HUES64 (cell line): ENCODE data around the gene SIVA1.

Experiments
- H3K27ac ChIP-seq: 2 replicates; pipeline ENCODE4 v1.7.0; 2013; ENCODE audit warnings: low read depth, low read length, inconsistent platforms
- H3K27me3 ChIP-seq: 2 replicates; pipeline ENCODE4 v1.6.1; 2013; ENCODE audit warnings: mild to moderate bottlenecking, low read length; ENCODE audit not compliant: insufficient read depth
- H3K36me3 ChIP-seq: 2 replicates; pipeline ENCODE4 v1.6.1; 2013; ENCODE audit warnings: mild to moderate bottlenecking, low read length; ENCODE audit not compliant: insufficient read depth
- H3K4me1 ChIP-seq: 2 replicates; pipeline ENCODE4 v1.6.1; 2013; ENCODE audit warnings: mild to moderate bottlenecking, low read length, moderate library complexity; ENCODE audit not compliant: insufficient read depth
- H3K4me3 ChIP-seq: 2 replicates; pipeline ENCODE4 v1.5.1; 2013; ENCODE audit warnings: mild to moderate bottlenecking, low read length, moderate library complexity
- H3K9ac ChIP-seq: 2 replicates; pipeline ENCODE4 v1.6.1; 2013; ENCODE audit warnings: mild to moderate bottlenecking, low read depth, low read length
- H3K9me3 ChIP-seq: 2 replicates; pipeline ENCODE4 v1.6.1; 2013; ENCODE audit warnings: low read depth, low read length; ENCODE audit not compliant: insufficient read depth
- WGBS: fragments of 150-250, 120-280 bp; methylation state at CpG from one replicate; pipeline ENCODE4 v1.1.7; 2013; ENCODE audit warnings: missing lambda C conversion rate; 5-methylcytosine and 5-hydroxymethylcytosine counted together

The SIVA1 gene

GRCh38 chr14:104803912-104804410 is 51.0 kb downstream of the SIVA1 start:
- H3K9ac ChIP-seq, result no peak overlapping the region
- H3K4me3 ChIP-seq, result no peak overlapping the region
- WGBS, result 91% methylated on average over 15 of the region's 15 CpGs
- H3K27me3 ChIP-seq, result peaks cover 36% of the 10 kb centered on the region
- no peaks in the 10 kb centered on the region for H3K36me3 ChIP-seq
- H3K9me3 ChIP-seq, result no peaks in the 10 kb centered on the region
- 0 out of 2 replicates have a peak, but pooled peaks cover 6% of the 10 kb centered on the region for H3K4me1 ChIP-seq
- no peak overlapping the region for H3K27ac ChIP-seq

GRCh38 chr14:104804481-104805325 is 51.8 kb downstream of the SIVA1 start:
- no peak overlapping the region for H3K9ac ChIP-seq
- no peaks in the 10 kb centered on the region for H3K36me3 ChIP-seq
- no peaks in the 10 kb centered on the region for H3K4me1 ChIP-seq
- 81% methylated on average over 18 of the region's 18 CpGs for WGBS
- no peaks in the 10 kb centered on the region for H3K9me3 ChIP-seq
- H3K27me3 ChIP-seq, result peaks cover 29% of the 10 kb centered on the region
- H3K4me3 ChIP-seq, result no peak overlapping the region
- no peak overlapping the region for H3K27ac ChIP-seq

GRCh38 chr14:104805326-104805678 is 52.4 kb downstream of the SIVA1 start:
- no peaks in the 10 kb centered on the region for H3K4me1 ChIP-seq
- WGBS, result 63% methylated on average over 3 of the region's 3 CpGs
- no peak overlapping the region for H3K4me3 ChIP-seq
- H3K27ac ChIP-seq, result no peak overlapping the region
- H3K9me3 ChIP-seq, result no peaks in the 10 kb centered on the region
- H3K27me3 ChIP-seq, result peaks cover 25% of the 10 kb centered on the region
- H3K9ac ChIP-seq, result no peak overlapping the region
- H3K36me3 ChIP-seq, result no peaks in the 10 kb centered on the region

- no peaks in the 10 kb centered on the region for H3K36me3 ChIP-seq
- H3K27me3 ChIP-seq, result peaks cover 22% of the 10 kb centered on the region
- H3K9ac ChIP-seq, result no peak overlapping the region
- 90% methylated on average over 14 of the region's 14 CpGs for WGBS
- H3K4me3 ChIP-seq, result no peak overlapping the region
- no peak overlapping the region for H3K27ac ChIP-seq
- no peaks in the 10 kb centered on the region for H3K4me1 ChIP-seq
- H3K9me3 ChIP-seq, result no peaks in the 10 kb centered on the region
Observed at GRCh38 chr14:104805941-104806624, 53.1 kb downstream of the SIVA1 start.

DNA sequence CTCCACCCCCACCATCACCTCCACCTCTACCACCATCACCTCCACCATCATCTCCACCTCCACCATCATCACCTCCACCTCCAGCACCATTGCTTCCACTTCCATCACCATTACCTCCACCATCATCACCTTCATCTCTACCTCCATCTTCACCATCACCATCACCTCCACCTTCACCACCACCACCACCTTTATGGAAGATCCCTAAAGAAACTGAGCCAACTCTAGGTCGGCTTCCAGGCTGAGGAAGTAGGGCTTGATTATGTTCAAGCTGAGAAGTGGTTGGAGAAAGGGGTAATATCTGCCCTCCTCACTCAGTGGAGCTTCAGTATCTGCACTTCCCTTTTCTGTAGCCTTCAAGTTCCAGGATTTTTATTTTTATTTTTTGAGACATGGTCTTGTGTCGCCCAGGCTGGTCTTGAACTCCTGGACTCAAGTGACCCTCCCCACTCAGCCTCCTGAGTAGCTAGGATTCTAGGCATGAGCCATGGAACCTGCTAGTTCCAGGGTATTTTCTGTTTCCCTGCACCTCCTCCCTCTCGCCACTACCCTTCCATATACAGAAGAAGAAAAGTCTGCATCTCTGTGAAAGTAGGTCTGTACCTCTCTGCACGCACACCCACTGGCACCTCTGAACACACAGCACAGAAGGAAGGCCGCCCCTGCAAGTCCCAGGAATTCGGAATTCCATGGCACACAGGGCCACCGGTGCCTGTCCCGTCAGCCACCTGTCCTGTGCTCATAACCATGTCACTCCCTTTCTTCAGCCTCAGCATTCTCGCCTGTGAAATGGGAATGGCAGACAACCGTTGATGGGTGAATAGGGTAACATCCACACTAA is 53.9 kb downstream of the SIVA1 start:
- no peak overlapping the region for H3K27ac ChIP-seq
- H3K36me3 ChIP-seq, result no peaks in the 10 kb centered on the region
- WGBS, result 93% methylated on average over 10 of the region's 10 CpGs
- H3K9me3 ChIP-seq, result no peaks in the 10 kb centered on the region
- H3K9ac ChIP-seq, result no peak overlapping the region
- no peaks in the 10 kb centered on the region for H3K4me1 ChIP-seq
- H3K4me3 ChIP-seq, result no peak overlapping the region
- peaks cover 14% of the 10 kb centered on the region for H3K27me3 ChIP-seq

DNA sequence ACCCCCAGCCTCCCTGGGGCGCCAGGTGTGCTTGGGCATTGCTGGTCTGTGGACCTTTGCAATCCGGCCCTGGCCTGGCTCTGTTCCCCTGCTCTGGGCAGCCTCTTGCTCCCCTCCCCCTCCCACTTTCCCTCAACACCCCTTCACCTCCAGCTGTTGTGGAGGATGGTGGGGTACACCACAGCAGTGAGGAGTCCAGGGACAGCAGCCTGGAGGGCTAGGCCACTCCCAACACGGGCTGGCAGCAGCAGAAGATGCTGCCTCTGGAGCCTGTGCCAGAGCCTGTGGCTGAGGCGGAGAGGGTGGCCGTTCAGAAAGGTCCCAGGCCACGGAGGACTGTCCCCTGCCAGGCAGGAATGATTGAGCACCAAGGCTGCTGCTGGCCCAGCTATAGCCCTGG is 55.5 kb downstream of the SIVA1 start:
- H3K4me3 ChIP-seq, result no peak overlapping the region
- no peaks in the 10 kb centered on the region for H3K9me3 ChIP-seq
- H3K27me3 ChIP-seq, result no peaks in the 10 kb centered on the region
- no peaks in the 10 kb centered on the region for H3K36me3 ChIP-seq
- H3K4me1 ChIP-seq, result no peaks in the 10 kb centered on the region
- no peak overlapping the region for H3K9ac ChIP-seq
- 85% methylated on average over 6 of the region's 6 CpGs for WGBS
- no peak overlapping the region for H3K27ac ChIP-seq
